ENCODE results near the gene RBL1. TPM values are rescaled to one million over a fixed set of nuclear protein-coding genes. Genes with fewer than 3 reads are reported as not detected.
"Not testable (repeated sequence)": the region's sequence is repeated elsewhere in the genome, so short reads cannot be mapped to it uniquely, and the experiment has no call there.

The RBL1 gene
- total and polyA plus RNA-seq, 4 donors: 0.60 to 14.7 (median 2.0) TPM

GRCh38 chr20:37007898-37008649, 87.7 kb downstream of the RBL1 start:
- TF ChIP-seq HNF4G (IDR thresholded peaks at IDR 0.05) (no peak), SP1 (IDR thresholded peaks at IDR 0.05) (peak; percentile 25), ATF3 (IDR thresholded peaks at IDR 0.05) (no peak), RAD21 (IDR thresholded peaks at IDR 0.05) (peak; percentile 64 to 66), CTCF (IDR thresholded peaks at IDR 0.05; ENCODE audit: low read depth, low read length, missing input control) (peak; percentile 26), RXRA (IDR thresholded peaks at IDR 0.05) (peak in 1 of 2 donors; percentile 29), HNF4A (conservative IDR thresholded peaks at IDR 0.05) (peak; percentile 46 to 47)
- no peak for DNase-seq (ENCODE audit: low spot score)
- Histone ChIP-seq H3K9me3 (ENCODE audit: control insufficient read depth in 4 of 4, low read length in 3 of 4) (no peaks in the 10 kb centered on the region), H3K27ac (ENCODE audit: low read depth in 1 of 2, low read length in 2 of 2) (no peak overlapping the region), H3K9ac (ENCODE audit: low read depth in 1 of 2, low read length in 2 of 2) (no peak overlapping the region), H3K27me3 (ENCODE audit: control insufficient read depth in 4 of 4, insufficient read depth in 4 of 4, low read length in 3 of 4) (no peaks in the 10 kb centered on the region), H3K36me3 (ENCODE audit: control insufficient read depth in 4 of 4, insufficient read depth in 3 of 4, low read depth in 1 of 4, low read length in 3 of 4) (peaks cover 0 to 1% (median 0%) of the 10 kb centered on the region in 4 donors), H3K4me3 (ENCODE audit: low read depth in 1 of 3, low read length in 3 of 3) (no peak overlapping the region), H3K4me1 (ENCODE audit: control insufficient read depth in 4 of 4, insufficient read depth in 4 of 4, low read length in 3 of 4) (peaks cover 0 to 2% (median under 1%) of the 10 kb centered on the region in 4 donors)

- H3K4me3 ChIP-seq (ENCODE audit: low read depth in 1 of 3, low read length in 3 of 3); H3K9ac ChIP-seq (ENCODE audit: low read depth in 1 of 2, low read length in 2 of 2); H3K4me1 ChIP-seq (ENCODE audit: control insufficient read depth in 4 of 4, insufficient read depth in 4 of 4, low read length in 3 of 4); H3K9me3 ChIP-seq (ENCODE audit: control insufficient read depth in 4 of 4, low read length in 3 of 4); H3K27me3 ChIP-seq (ENCODE audit: control insufficient read depth in 4 of 4, insufficient read depth in 4 of 4, low read length in 3 of 4); DNase-seq (ENCODE audit: low spot score); H3K36me3 ChIP-seq (ENCODE audit: control insufficient read depth in 4 of 4, insufficient read depth in 3 of 4, low read depth in 1 of 4, low read length in 3 of 4); H3K27ac ChIP-seq (ENCODE audit: low read depth in 1 of 2, low read length in 2 of 2): not testable (repeated sequence)
- 87% methylated on average over 11 of the region's 11 CpGs for WGBS
Observed at GRCh38 chr20:37005062-37005942, 90.5 kb downstream of the RBL1 start.

GRCh38 chr20:37001634-37002033, 94.2 kb downstream of the RBL1 start:
- not testable (repeated sequence) for H3K36me3 ChIP-seq (ENCODE audit: control insufficient read depth in 4 of 4, insufficient read depth in 3 of 4, low read depth in 1 of 4, low read length in 3 of 4); H3K4me3 ChIP-seq (ENCODE audit: low read depth in 1 of 3, low read length in 3 of 3); H3K9me3 ChIP-seq (ENCODE audit: control insufficient read depth in 4 of 4, low read length in 3 of 4); H3K4me1 ChIP-seq (ENCODE audit: control insufficient read depth in 4 of 4, insufficient read depth in 4 of 4, low read length in 3 of 4); DNase-seq (ENCODE audit: low spot score); H3K27ac ChIP-seq (ENCODE audit: low read depth in 1 of 2, low read length in 2 of 2); H3K27me3 ChIP-seq (ENCODE audit: control insufficient read depth in 4 of 4, insufficient read depth in 4 of 4, low read length in 3 of 4); H3K9ac ChIP-seq (ENCODE audit: low read depth in 1 of 2, low read length in 2 of 2)
- 75% methylated on average over 2 of the region's 2 CpGs for WGBS

GRCh38 chr20:37000171-37000570, 95.6 kb downstream of the RBL1 start:
- H3K27me3 ChIP-seq (ENCODE audit: control insufficient read depth in 4 of 4, insufficient read depth in 4 of 4, low read length in 3 of 4); H3K9me3 ChIP-seq (ENCODE audit: control insufficient read depth in 4 of 4, low read length in 3 of 4); H3K9ac ChIP-seq (ENCODE audit: low read depth in 1 of 2, low read length in 2 of 2); DNase-seq (ENCODE audit: low spot score); H3K27ac ChIP-seq (ENCODE audit: low read depth in 1 of 2, low read length in 2 of 2); H3K36me3 ChIP-seq (ENCODE audit: control insufficient read depth in 4 of 4, insufficient read depth in 3 of 4, low read depth in 1 of 4, low read length in 3 of 4); H3K4me1 ChIP-seq (ENCODE audit: control insufficient read depth in 4 of 4, insufficient read depth in 4 of 4, low read length in 3 of 4); H3K4me3 ChIP-seq (ENCODE audit: low read depth in 1 of 3, low read length in 3 of 3): not testable (repeated sequence)
- 91% methylated on average over 15 of the region's 26 CpGs for WGBS

All from liver (tissue), 9 donors.